Measurements from ENCODE around the gene BBOX1.
"Not testable (repeated sequence)": the region's sequence is repeated elsewhere in the genome, so short reads cannot be mapped to it uniquely, and the experiment has no call there.

Gene BBOX1

DNA sequence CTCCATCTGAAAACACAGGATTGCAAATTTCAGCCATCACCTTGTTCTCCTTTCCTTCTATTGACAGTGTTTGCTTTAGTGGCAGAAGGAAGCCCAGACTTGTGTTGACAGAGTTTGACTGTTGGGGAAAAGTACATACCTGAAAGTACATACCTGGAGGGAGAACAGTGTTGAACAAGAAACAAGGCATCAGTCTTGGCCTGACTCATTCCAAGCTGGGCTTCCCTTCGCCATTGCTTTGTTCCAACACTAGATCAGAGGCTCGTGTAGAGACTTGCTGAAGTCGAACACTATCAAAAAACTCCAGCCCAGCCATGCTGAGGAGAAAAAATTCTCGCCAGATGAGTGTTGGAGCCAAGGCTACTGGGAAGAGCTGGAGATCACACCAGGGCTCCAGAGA, 133.4 kb downstream of the BBOX1 start:
- H3K4me3 ChIP-seq (ENCODE audit: insufficient read depth, low read depth, low read length): no peak overlapping the region
- H3K27ac ChIP-seq (ENCODE audit: insufficient read depth, low read depth, low read length, poor library complexity, severe bottlenecking): no peak overlapping the region
- H3K4me1 ChIP-seq (ENCODE audit: control insufficient read depth, insufficient read depth, low read length): no peaks in the 10 kb centered on the region
- no peaks in the 10 kb centered on the region for H3K9me3 ChIP-seq (ENCODE audit: control insufficient read depth, low read length)
- no peaks in the 10 kb centered on the region for H3K36me3 ChIP-seq (ENCODE audit: control insufficient read depth, insufficient read depth, low read length)
- H3K27me3 ChIP-seq (ENCODE audit: control insufficient read depth, insufficient read depth, low read length, poor library complexity, severe bottlenecking): no peaks in the 10 kb centered on the region
- 91 to 96% methylated on average over 4 of the region's 4 CpGs for WGBS, 2 experiments

GRCh38 chr11:27174672-27175210, 134.1 kb downstream of the BBOX1 start:
- WGBS, 2 experiments: 93 to 94% methylated on average over 9 of the region's 9 CpGs

DNA sequence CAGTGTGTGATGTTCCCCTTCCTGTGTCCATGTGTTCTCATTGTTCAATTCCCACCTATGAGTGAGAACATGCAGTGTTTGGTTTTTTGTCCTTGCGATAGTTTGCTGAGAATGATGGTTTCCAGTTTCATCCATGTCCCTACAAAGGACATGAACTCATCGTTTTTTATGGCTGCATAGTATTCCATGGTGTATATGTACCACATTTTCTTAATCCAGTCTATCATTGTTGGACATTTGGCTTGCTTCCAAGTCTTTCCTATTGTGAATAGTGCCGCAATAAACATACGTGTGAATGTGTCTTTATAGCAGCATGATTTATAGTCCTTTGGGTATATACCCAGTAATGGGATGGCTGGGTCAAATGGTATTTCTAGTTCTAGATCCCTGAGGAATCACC, 134.9 kb downstream of the BBOX1 start:
- not testable (repeated sequence) for H3K4me3 ChIP-seq (ENCODE audit: insufficient read depth, low read depth, low read length); H3K4me1 ChIP-seq (ENCODE audit: control insufficient read depth, insufficient read depth, low read length); H3K27me3 ChIP-seq (ENCODE audit: control insufficient read depth, insufficient read depth, low read length, poor library complexity, severe bottlenecking); H3K36me3 ChIP-seq (ENCODE audit: control insufficient read depth, insufficient read depth, low read length); H3K27ac ChIP-seq (ENCODE audit: insufficient read depth, low read depth, low read length, poor library complexity, severe bottlenecking); H3K9me3 ChIP-seq (ENCODE audit: control insufficient read depth, low read length)
- WGBS, 2 experiments: 82 to 100% methylated on average over 2 of the region's 4 CpGs

More at GRCh38 chr11:27174672-27175210, 134.1 kb downstream of the BBOX1 start:
- no peaks in the 10 kb centered on the region for H3K9me3 ChIP-seq (ENCODE audit: control insufficient read depth, low read length)
- H3K4me1 ChIP-seq (ENCODE audit: control insufficient read depth, insufficient read depth, low read length): no peaks in the 10 kb centered on the region
- H3K4me3 ChIP-seq (ENCODE audit: insufficient read depth, low read depth, low read length): no peak overlapping the region
- no peaks in the 10 kb centered on the region for H3K36me3 ChIP-seq (ENCODE audit: control insufficient read depth, insufficient read depth, low read length)
- no peaks in the 10 kb centered on the region for H3K27me3 ChIP-seq (ENCODE audit: control insufficient read depth, insufficient read depth, low read length, poor library complexity, severe bottlenecking)
- H3K27ac ChIP-seq (ENCODE audit: insufficient read depth, low read depth, low read length, poor library complexity, severe bottlenecking): no peak overlapping the region

Data from ectodermal cell (in vitro differentiated cells).